ENCODE measurements around the gene FAM98C.
A peak's percentile ranks its signal among the peaks of the same experiment; 100 is the strongest.
"Not testable (repeated sequence)": the region's sequence is repeated elsewhere in the genome, so short reads cannot be mapped to it uniquely, and the experiment has no call there.

The FAM98C gene

GRCh38 chr19:38402967-38403674 is at the start of gene FAM98C:
FAM98C (plus strand) TSS chr19:38403093; CDS start chr19:38403154, 61 bp downstream.
- DNase-seq = peak; percentile 88

- DNase-seq = no peak
Observed at GRCh38 chr19:38355728-38356725, 46.9 kb upstream of the FAM98C start.

- no peak for DNase-seq
Observed at GRCh38 chr19:38358071-38358470, 44.8 kb upstream of the FAM98C start.

DNA sequence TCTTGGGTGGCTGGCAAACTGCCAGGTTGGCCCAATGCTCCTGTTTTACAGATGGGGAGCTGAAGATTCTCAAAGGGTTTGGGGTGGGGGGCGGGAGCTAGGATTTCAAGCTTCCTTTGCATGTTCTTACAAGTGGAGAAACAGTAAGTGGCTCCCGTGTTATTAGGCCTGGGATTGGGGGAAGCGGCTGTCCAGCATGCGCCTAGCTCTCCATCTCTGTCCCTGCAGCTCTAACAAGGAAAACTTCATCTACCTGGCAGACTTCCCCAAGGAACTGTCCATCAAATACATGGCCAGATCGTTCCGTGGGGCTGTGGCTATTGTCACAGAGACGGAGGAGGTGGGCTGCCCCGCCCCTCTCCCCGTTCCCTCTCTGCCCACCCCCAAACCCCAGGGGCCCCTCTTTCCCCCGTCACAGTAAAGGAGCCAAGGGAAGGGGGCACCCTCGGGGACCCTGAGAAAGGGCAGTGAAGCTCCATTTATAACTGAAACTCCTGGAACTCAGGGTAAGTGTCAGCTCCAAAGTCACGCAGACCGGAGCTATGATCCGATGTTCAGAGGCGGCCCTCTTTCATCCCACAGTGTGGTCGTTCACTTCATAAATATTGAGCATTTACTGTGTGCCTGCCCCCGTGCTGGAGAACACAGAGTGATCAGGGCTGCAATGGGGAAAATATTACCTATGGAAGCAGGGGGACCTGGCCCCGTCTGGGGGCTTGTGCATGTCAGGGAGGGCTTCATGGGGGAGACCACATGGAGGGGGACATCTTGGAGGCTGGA is 43.5 kb upstream of the FAM98C start:
- no peak for DNase-seq

GRCh38 chr19:38360351-38360750 is 42.5 kb upstream of the FAM98C start:
- DNase-seq = no peak

- DNase-seq = no peak
Observed at GRCh38 chr19:38360839-38361631, 41.9 kb upstream of the FAM98C start.

DNA sequence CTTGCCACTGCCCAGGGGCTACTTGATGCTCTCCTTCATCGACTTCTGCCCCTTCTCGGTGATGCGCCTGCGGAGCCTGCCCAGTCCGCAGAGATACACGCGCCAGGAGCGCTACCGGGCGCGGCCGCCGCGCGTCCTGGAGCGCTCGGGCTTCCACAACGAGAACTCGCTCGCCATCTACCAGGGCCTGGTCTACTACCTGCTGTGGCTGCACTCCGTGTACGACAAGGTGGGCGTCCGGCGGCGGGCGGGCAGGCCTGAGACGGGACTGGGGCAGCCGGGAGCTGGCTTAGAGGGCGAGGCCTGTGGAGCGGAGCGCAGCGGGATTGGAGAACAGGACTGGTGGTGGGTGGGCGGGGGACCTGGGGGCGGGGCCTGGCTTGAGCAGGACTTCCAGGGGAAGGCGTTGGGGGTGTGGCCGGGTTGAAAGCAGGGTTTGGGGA is 41.2 kb upstream of the FAM98C start:
- DNase-seq = no peak

DNA sequence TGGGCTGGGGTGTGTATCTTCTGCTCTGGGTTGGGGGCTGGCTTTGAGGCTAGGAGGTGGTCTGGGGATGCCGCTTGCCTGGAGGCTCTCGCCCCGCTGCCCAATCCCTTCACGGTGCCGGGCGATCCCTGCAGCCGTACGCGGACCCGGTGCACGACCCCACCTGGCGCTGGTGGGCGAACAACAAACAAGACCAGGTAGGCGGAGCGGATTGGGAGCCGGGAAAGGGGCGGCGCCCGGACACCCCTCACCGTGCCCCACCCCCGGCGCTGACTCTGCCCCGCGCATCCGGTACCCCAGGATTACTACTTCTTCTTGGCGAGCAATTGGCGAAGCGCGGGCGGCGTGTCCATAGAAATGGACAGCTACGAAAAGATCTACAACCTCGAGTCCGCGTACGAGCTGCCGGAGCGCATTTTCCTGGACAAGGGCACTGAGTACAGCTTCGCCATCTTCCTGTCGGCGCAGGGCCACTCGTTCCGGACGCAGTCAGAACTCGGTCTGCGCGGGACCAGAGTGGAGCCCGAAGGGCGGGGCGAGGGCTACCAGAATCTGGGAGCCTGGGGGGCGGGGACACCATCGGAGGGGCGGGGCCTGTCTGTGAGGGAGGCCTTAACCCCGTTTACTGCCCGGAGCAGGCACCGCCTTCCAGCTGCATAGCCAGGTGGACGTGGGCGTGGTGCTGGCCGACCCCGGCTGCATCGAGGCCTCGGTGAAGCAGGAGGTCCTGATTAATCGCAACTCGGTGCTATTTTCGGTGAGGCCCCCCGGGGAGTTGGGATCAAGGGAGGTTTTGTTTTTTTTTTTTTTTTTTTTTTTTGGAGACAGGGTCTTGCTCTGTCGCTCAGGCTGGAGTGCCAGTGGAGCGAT is 40.6 kb upstream of the FAM98C start:
- no peak for DNase-seq

DNA sequence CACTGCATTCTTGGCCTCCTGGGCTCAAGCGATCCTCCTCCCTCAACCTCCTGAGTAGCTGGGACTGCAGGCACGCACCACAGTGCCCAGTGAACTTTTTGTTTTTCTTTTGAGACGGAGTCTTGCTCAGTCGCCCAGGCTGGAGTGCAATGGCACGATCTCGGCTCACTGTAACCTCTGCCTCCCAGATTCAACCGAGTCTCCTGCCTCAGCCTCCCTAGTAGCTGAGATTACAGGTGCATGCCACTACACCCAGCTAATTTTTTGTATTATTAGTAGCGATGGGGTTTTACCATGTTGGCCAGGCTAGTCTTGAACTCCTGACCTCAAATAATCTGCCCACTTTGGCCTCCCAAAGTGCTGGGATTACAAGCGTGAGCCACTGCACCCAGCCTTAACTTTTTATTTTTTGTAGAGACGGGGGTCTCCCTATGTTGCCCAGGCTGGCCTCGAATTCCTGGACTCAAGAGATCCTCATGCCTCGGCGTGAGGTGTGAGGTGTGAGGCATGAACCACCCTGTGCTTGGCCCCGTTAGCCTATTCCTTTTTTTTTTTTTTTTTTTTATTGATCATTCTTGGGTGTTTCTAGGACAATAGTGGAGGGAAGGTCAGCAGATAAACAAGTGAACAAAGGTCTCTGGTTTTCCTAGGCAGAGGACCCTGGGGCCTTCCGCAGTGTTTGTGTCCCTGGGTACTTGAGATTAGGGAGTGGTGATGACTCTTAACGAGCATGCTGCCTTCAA is 39.8 kb upstream of the FAM98C start:
- not testable (repeated sequence) for DNase-seq

DNA sequence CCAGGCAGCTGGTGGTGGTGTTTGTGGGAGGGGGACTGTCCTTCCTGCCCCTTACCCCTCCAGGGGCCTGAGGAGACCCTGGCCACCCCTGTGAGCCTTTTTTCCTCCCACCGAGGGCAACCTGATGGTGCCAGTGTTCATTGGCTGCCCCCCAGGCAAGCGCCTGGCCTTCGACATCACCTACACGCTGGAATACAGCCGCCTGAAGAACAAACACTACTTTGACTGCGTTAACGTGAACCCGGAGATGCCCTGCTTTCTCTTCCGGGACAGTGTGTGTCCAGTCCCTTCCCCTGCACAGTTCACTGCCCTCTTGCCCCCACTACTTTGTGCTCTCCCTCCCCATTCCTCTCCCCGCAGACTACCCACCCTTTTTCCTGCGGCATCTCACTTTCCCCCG is 35.9 kb upstream of the FAM98C start:
- DNase-seq = no peak

- DNase-seq = no peak
Observed at GRCh38 chr19:38369584-38369983, 33.3 kb upstream of the FAM98C start.

DNA sequence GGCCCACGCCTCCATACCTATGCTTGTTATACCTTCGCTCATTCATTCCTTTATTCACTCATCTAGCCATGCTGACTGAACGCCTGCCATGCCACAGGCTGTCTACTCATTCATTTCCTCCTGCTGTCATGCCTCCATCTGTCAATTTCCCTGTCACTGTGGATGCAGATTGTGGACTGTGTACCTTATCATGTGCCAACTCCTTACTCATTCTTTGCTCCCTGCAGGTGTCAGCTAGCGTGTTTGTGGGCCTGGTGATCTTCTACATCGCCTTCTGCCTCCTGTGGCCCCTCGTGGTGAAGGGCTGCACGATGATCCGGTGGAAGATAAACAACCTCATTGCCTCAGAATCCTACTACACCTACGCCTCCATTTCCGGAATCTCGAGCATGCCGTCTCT is 32.6 kb upstream of the FAM98C start:
- DNase-seq = no peak

DNA sequence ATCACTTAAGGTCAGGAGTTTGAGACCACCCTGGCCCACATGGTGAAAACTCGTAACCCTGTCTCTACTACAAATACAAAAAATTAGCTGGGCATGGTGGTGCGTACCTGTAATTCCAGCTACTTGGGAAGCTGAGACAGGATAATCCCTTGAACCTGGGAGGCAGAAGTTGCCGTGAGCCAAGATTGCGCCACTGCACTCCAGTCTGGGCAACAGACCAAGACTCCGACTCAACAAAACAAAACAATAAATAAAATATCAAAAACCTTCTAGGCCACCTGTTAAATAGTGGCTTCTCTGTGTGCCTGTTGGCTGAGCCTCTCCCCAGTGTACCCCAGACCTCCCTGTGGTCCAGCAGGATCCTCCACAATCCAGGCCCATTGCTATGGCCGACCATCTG is 31.8 kb upstream of the FAM98C start:
- no peak for DNase-seq

GRCh38 chr19:38373907-38374331 is 29.0 kb upstream of the FAM98C start:
- no peak for DNase-seq

- DNase-seq = peak; percentile 98
Observed at GRCh38 chr19:38374332-38375097, 28.4 kb upstream of the FAM98C start, which contains the start of gene PSMD8. PSMD8 (plus strand) TSS chr19:38374571; CDS start chr19:38374602, 31 bp downstream.

- peak; percentile 36 for DNase-seq
Observed at GRCh38 chr19:38375098-38375493, 27.8 kb upstream of the FAM98C start.

DNA sequence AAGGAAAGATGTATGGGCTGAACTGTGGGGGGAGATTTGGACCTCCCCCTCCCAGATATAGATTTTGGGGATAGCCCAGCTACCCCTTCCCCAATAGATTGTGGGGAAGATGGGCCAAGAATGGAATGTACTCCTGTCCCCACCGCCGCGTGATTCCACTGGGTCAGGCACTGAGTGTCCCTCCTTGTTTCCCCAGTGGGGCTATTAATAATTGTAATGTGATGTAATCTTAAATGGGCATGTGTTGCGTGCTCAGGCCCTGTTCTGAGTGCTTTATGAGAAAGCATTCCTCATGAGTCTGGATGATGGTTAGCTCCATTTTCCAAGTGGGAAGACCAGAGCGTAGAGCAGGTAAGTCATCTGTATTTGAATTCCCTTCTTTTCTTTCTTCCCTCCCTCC is 27.1 kb upstream of the FAM98C start:
- DNase-seq = no peak

- no peak for DNase-seq
Observed at GRCh38 chr19:38376576-38376975, 26.3 kb upstream of the FAM98C start.

DNA sequence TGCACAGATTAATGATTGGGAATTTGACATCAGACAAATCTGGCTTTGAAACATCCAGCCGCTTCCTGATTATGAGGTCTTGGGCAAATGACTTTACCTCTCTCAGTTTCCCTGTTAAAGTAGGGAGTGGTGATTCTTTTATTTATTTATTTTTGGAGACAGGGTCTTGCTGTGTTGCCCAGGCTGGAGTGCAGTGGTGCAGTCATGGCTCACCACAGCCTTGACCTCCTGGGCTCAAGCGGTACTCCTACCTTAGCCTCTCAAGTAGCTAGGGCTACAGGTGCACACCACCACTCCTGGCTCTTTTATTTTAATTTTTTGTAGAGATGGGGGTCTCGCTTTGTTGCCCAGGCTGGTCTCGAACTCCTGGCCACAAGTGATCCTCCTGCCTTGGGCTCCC is 25.8 kb upstream of the FAM98C start:
- no peak for DNase-seq
